Ovary (tissue), 3 donors: Measurements from ENCODE around the gene PIAS1.
"Not testable (repeated sequence)": the region's sequence is repeated elsewhere in the genome, so short reads cannot be mapped to it uniquely, and the experiment has no call there.

Experiments
- POLR2A ChIP-seq: fragments of 450-650 bp; IDR thresholded peaks from one replicate; pipeline ENCODE4 v1.6.1; 2017; ENCODE audit warnings: antibody characterized with exemption, mild to moderate bottlenecking, moderate library complexity
- TF ChIP-seq, protein P1 (sequence below), 3 donors: fragments of 450-650 bp in 2 of 3; fragments of 200-600 bp in 1 of 3; IDR thresholded peaks; one replicate each; pipeline versions ENCODE4 v1.5.1 to v1.8.0; 2016 to 2022; ENCODE audit warnings: antibody characterized with exemption in 3 of 3, mild to moderate bottlenecking in 1 of 3
- donor health status: DM: no; HTN: no; CAD: no.

DNA sequence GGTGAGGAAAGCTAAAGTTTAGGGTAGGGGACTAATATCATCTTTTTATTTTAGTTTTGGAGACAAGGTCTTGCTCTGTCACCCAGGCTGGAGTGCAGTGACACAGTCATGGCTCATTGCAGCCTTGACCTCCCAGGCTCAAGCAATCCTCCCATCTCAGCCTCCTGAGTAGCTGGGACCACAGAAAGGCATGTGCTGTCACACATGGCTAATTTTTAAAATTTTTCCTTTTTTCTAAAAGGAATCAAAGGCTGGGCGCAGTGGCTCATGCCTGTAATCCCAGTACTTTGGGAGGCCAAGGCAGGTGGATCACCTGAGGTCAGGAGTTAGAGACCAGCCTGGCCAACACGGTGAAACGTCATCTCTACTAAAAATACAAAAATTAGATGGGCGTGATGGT is 171.3 kb downstream of the PIAS1 start:
- TF ChIP-seq, protein P1, sequence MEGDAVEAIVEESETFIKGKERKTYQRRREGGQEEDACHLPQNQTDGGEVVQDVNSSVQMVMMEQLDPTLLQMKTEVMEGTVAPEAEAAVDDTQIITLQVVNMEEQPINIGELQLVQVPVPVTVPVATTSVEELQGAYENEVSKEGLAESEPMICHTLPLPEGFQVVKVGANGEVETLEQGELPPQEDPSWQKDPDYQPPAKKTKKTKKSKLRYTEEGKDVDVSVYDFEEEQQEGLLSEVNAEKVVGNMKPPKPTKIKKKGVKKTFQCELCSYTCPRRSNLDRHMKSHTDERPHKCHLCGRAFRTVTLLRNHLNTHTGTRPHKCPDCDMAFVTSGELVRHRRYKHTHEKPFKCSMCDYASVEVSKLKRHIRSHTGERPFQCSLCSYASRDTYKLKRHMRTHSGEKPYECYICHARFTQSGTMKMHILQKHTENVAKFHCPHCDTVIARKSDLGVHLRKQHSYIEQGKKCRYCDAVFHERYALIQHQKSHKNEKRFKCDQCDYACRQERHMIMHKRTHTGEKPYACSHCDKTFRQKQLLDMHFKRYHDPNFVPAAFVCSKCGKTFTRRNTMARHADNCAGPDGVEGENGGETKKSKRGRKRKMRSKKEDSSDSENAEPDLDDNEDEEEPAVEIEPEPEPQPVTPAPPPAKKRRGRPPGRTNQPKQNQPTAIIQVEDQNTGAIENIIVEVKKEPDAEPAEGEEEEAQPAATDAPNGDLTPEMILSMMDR (IDR thresholded peaks at IDR 0.05): not testable (repeated sequence)
- TF ChIP-seq POLR2A: not testable (repeated sequence)
